ENCODE measurements around the gene TIMM10B.

TIMM10B gene

DNA sequence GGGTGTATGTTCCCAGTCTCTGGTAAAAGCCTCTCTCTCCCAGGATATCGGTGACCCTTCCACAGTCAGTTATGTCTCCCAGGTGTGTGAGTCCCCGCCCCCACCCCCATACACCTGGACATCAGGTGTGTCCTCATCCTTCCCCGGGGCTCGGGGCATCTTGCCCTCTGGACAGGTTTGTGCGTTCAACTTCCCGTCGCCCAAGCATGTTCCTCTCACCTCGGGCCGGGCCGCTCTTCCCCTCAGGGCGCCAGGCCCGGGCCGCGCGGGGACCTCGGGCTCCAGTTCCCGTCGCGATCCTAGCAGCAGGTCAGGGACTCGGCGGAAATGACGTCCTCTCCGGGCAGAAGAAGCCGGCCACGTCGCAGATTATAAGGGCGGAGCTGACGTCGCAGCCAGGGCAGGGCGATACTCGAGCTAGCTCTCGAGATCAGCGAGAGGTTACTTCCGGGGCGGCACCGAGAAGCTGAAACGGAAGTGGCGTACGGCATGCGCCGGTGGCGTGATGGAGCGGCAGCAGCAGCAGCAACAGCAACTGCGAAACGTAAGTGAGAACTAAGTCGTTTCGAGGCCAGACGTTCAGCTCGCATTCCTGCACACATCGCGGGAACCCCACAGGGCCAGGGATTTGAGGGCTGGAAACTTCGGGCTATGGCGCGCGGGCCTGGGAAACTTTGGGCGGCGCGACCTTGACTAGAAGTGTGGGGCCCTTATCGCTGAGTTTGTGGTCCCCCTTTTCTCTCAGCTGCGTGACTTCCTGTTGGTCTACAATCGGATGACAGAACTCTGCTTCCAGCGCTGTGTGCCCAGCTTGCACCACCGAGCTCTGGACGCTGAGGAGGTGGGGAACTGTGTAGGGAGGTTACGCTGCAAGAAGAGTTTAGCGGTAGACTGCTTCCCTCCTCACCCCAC, at the start of gene TIMM10B, which contains the start of gene ARFIP2:
TIMM10B (plus strand) TSS at position 490 of the 912 bp plus-strand sequence; CDS start at position 506, 16 bp downstream.
ARFIP2 (minus strand) TSS at position 320 of the 912 bp plus-strand sequence. CDS start 910 bp downstream, outside the sequence.
- peak; percentile 98 for DNase-seq (ENCODE audit: low spot score)

- peak; percentile 84 for DNase-seq (ENCODE audit: low spot score)
These were observed 49.4 kb upstream of the TIMM10B start for GRCh38 chr11:6431861-6432260.

- DNase-seq (ENCODE audit: low spot score), result no peak
These were observed 47.2 kb upstream of the TIMM10B start for GRCh38 chr11:6433998-6434660.

- no peak for DNase-seq (ENCODE audit: low spot score)
These were observed 43.9 kb upstream of the TIMM10B start for GRCh38 chr11:6437423-6437822.

DNA sequence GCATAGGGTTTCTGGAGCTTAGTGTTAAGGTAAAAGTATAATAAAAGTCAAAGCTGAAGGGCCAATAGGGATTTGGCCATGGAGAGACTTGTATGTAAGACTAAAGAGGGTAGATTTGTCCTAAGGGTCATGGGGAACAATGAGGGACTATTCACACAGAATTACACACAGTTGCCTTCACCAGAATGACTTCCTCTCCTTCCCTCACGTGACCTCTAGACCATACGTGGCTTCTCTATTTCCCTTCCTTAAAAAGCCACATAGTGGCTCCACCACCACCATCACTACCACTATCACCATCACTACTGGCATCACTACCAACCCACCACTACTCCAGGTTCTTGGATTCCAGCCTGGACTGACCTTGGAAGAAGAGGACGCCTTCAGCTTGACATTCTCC, 43.3 kb upstream of the TIMM10B start:
- DNase-seq (ENCODE audit: low spot score), result no peak

GRCh38 chr11:6438979-6439571, 42.2 kb upstream of the TIMM10B start:
- DNase-seq (ENCODE audit: low spot score), result peak; percentile 73

DNA sequence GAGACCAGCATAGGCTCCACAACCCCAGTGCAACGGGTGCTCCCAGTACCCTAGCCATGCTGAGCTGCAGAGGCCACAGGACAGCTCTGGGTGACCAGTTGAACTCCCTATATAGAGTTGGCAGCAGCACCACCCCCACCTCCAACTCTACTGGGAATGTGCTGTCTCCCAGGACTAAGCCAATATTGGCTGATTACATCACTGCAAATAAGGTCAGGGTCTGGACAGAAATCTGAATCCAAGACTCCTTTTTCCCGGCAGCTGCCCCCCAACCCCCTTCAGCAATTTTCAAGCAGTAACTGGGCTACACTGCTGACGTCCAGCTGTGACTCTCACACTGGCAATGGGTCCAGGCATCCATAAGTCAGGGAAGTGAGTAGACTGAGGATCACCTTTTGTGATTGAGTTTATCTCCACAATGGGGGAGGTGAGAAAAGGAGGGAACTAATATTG, 40.4 kb upstream of the TIMM10B start, which contains the start of gene HPX:
HPX (minus strand) TSS at position 82 of the 453 bp plus-strand sequence; CDS start at position 58, 24 bp downstream.
- DNase-seq (ENCODE audit: low spot score), result no peak

DNA sequence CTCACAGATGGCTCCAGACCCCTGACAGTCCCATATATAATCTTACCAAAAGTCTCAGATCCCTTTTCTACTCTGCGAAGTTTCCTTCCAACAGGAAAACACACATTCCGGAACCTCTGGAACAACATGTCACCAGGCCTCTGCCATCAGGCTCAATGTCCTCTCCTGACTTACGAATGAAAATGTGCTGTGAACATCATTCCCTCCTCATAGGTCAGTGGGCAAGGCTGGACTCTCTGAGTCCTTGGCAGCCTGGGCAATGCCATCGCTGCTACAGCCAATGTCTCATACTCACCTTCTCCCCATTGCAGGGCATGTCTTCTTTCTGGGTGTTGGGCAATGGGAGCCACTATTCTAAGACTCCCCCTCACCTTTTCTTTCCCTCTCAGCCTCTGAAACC, 38.9 kb upstream of the TIMM10B start:
- no peak for DNase-seq (ENCODE audit: low spot score)

GRCh38 chr11:6443269-6444003, 37.9 kb upstream of the TIMM10B start:
- peak; percentile 86 for DNase-seq (ENCODE audit: low spot score)

DNA sequence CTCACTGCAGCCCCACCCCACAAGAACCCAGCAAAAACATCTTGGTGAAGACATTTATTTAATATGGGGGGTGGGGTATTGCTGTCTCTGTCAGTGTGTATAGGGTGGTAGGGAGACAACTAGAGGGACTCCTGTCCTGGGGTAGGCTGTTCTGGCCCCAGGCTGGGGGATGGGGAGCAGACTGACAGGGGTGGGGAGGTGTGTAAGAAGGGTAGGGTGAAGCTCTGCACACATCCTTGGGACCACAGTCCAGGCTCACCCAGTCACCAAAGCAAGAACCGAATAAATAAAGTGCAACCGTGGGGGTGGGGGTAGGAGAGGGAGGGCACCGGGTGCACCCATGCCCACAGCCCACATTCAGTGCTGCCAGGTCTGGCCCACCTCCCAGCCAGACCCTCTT, 32.7 kb upstream of the TIMM10B start:
- no peak for DNase-seq (ENCODE audit: low spot score)

- no peak for DNase-seq (ENCODE audit: low spot score)
These were observed 29.1 kb upstream of the TIMM10B start for GRCh38 chr11:6452219-6452618.

DNA sequence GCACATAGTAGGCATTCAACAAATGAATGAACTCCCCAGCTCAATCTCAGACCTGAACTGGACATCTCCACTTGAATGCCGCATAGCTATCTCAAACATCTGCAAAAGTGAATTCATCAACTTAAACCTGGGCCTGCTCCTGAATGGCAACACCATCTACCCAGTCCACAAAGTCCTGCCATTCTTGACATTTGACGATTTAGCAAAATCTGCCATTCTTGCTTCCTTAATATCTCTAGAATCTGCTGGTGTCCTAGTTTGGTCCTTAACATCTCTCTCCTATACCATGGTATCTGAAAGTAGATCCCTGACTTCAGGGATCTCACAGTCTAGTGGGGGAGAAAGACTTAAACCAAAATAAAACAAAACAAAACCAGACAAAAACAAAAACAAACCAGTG, 28.1 kb upstream of the TIMM10B start:
- no peak for DNase-seq (ENCODE audit: low spot score)

DNA sequence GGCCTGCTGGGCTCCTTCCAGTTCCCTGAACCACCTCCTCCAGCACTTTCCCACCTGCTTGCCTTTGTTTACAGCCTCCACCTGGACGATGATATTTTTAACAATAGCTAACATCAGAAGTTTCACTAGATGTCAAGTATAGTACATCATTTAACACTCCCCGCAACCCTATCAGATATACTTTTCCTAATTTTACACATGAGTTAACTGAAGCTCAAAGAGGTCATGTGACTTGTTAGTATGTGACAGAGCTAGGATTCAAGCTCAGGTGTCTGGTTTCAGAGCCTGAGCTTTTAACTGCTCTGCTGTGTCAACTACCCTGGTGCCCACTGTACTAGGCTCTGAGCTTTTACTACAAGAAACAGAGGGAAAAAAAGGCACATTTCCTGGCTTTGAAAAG, 26.2 kb upstream of the TIMM10B start:
- DNase-seq (ENCODE audit: low spot score), result no peak

- DNase-seq (ENCODE audit: low spot score), result no peak
These were observed 24.8 kb upstream of the TIMM10B start for GRCh38 chr11:6456361-6457073.

DNA sequence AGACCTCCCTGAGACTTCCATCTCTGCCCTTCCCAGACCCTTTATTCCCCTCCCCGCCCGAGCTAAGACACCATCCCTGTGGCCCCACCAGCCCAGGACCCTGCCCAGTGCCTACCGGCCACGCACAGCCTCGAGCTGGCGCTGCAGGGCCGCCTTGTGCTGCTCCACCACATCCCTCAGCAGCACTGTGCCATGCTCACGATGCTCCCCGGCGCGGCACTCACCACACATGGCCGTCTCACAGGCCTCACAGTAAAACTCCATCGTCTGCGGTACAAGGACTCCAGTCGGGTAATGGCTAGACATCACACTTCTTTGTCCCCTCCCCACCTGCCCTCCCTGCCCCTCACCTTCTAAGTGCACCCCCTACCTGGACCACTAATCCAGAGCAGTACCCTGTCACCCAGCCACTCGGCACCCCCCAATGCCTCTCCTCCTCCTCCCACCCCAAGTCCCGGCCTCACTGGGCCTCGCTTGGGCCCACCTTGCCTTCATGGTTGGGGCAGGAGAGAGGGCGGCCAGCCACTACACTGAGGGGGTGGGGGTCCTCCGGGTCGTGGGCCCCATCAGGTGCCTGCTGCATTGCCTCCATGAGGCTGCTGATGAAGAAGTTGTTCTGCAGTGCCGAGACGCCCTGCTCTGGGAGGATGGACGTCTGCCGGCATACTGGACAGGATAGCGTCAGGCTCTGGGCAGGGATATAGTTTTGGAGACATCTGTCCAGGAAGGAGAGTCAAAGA, 23.6 kb upstream of the TIMM10B start:
- no peak for DNase-seq (ENCODE audit: low spot score)

- DNase-seq (ENCODE audit: low spot score), result no peak
These were observed 22.8 kb upstream of the TIMM10B start for GRCh38 chr11:6458352-6459098.

- no peak for DNase-seq (ENCODE audit: low spot score)
These were observed 22.2 kb upstream of the TIMM10B start for GRCh38 chr11:6459099-6459450.

DNA sequence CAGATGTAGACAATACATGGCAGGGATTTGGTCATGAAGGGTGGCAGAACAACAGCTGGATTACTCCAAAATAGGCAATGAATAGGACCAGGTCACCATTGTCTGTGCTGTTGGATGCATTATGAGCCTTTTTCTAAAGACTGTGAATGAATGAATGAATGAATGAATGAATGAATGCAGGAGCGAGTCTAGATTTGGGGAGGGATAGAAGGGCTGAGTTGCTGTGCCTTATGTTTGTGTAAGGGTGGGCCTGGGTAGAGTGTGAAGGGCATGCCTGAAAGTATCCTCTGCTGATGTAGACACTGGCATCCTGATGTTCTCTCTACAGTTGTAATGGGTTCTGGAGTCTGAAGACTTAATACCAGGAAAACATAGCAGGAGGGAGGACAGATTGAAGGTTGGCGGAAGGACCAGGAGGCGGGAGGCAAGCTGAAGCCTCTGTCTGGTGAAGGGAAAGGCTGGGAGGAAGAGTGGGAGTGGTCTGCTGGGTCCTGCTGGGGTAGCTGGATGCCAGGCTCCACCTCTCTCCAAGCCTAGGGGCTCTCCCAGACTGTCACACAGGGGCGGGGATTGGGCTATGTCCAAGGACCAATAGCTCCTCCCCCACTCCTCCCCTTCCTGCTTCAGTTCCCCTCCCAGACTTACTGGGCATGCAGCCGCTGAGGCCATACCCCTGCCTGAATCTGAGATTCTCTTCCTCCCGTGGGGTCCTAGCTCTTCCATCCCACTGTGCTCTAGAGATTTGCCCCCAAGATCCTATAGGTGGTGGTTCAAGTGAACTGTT, 12.4 kb upstream of the TIMM10B start:
- DNase-seq (ENCODE audit: low spot score), result peak; percentile 53

DNA sequence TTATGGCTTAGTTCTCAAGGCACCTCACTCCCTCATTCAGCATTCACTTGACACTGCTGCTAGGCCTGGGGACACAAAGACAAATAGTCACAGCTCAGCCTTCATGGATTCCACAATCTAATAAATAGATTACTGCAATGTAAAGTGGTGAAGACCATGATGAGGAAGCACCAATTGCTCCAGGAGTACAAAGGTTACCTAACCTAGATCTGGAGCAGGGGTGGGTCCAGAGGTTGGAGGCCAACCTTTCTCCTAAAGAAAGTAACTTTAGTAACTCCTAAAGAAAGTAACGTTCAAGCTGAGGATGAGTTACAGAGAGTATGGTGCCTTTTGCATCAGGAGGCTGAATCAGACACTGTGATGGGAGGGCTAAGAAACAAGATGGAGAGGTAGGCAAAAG, 11.7 kb upstream of the TIMM10B start:
- no peak for DNase-seq (ENCODE audit: low spot score)
